Measurements from ENCODE around the gene CCDC27.

DNA sequence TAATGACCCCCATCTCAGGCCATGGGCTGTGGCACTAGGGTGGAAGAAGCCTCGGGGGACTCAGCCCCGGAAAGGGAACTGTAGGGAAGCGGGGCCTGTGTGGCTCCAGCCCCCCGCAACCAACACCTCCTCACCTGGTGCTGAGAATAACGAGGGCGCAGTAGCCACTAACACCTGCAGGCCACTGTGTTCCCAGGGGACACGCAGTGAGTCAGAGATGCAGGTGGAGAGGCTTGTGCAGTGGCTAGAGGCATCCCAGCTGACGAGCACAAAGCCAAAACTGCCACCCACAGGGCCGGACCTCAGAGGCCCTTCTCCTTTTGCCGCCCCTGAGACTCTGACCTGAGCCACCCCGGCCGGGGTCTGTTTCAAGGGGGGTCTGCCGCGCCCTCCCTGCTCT lies 33.5 kb upstream of the CCDC27 start:
- TF ChIP-seq ZNF565 (CRISPR knock-in tag; conservative IDR thresholded peaks at IDR 0.05; ENCODE audit: low read depth) (no peak), ESRRG (CRISPR knock-in tag; IDR thresholded peaks at IDR 0.05) (no peak), RARB (CRISPR knock-in tag; IDR thresholded peaks at IDR 0.05) (no peak), TCF4 (CRISPR knock-in tag; IDR thresholded peaks at IDR 0.05; ENCODE audit: borderline replicate concordance) (no peak), ZFP3 (CRISPR knock-in tag; IDR thresholded peaks at IDR 0.05) (no peak), CSDC2 (CRISPR knock-in tag; IDR thresholded peaks at IDR 0.05) (no peak), ZFP30 (CRISPR knock-in tag; IDR thresholded peaks at IDR 0.05) (no peak), ARNTL (CRISPR knock-in tag; IDR thresholded peaks at IDR 0.05; ENCODE audit: borderline replicate concordance, low read depth) (no peak), BACH2 (CRISPR knock-in tag; IDR thresholded peaks at IDR 0.05; ENCODE audit: borderline replicate concordance) (no peak), ZNF8 (CRISPR knock-in tag; IDR thresholded peaks at IDR 0.05) (no peak)
- TF ChIP-seq, protein P1, sequence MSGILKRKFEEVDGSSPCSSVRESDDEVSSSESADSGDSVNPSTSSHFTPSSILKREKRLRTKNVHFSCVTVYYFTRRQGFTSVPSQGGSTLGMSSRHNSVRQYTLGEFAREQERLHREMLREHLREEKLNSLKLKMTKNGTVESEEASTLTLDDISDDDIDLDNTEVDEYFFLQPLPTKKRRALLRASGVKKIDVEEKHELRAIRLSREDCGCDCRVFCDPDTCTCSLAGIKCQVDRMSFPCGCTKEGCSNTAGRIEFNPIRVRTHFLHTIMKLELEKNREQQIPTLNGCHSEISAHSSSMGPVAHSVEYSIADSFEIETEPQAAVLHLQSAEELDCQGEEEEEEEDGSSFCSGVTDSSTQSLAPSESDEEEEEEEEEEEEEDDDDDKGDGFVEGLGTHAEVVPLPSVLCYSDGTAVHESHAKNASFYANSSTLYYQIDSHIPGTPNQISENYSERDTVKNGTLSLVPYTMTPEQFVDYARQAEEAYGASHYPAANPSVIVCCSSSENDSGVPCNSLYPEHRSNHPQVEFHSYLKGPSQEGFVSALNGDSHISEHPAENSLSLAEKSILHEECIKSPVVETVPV (CRISPR knock-in tag; IDR thresholded peaks at IDR 0.05), result no peak
- TF ChIP-seq, protein P2, sequence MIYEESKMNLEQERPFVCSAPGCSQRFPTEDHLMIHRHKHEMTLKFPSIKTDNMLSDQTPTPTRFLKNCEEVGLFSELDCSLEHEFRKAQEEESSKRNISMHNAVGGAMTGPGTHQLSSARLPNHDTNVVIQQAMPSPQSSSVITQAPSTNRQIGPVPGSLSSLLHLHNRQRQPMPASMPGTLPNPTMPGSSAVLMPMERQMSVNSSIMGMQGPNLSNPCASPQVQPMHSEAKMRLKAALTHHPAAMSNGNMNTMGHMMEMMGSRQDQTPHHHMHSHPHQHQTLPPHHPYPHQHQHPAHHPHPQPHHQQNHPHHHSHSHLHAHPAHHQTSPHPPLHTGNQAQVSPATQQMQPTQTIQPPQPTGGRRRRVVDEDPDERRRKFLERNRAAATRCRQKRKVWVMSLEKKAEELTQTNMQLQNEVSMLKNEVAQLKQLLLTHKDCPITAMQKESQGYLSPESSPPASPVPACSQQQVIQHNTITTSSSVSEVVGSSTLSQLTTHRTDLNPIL (CRISPR knock-in tag; IDR thresholded peaks at IDR 0.05; ENCODE audit: low read depth), result no peak
- TF ChIP-seq, protein P3, sequence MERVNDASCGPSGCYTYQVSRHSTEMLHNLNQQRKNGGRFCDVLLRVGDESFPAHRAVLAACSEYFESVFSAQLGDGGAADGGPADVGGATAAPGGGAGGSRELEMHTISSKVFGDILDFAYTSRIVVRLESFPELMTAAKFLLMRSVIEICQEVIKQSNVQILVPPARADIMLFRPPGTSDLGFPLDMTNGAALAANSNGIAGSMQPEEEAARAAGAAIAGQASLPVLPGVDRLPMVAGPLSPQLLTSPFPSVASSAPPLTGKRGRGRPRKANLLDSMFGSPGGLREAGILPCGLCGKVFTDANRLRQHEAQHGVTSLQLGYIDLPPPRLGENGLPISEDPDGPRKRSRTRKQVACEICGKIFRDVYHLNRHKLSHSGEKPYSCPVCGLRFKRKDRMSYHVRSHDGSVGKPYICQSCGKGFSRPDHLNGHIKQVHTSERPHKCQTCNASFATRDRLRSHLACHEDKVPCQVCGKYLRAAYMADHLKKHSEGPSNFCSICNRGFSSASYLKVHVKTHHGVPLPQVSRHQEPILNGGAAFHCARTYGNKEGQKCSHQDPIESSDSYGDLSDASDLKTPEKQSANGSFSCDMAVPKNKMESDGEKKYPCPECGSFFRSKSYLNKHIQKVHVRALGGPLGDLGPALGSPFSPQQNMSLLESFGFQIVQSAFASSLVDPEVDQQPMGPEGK (CRISPR knock-in tag; IDR thresholded peaks at IDR 0.05; ENCODE audit: borderline replicate concordance), result no peak
- TF ChIP-seq, protein P4, sequence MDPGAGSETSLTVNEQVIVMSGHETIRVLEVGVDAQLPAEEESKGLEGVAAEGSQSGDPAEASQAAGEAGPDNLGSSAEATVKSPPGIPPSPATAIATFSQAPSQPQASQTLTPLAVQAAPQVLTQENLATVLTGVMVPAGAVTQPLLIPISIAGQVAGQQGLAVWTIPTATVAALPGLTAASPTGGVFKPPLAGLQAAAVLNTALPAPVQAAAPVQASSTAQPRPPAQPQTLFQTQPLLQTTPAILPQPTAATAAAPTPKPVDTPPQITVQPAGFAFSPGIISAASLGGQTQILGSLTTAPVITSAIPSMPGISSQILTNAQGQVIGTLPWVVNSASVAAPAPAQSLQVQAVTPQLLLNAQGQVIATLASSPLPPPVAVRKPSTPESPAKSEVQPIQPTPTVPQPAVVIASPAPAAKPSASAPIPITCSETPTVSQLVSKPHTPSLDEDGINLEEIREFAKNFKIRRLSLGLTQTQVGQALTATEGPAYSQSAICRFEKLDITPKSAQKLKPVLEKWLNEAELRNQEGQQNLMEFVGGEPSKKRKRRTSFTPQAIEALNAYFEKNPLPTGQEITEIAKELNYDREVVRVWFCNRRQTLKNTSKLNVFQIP (CRISPR knock-in tag; IDR thresholded peaks at IDR 0.05; ENCODE audit: borderline replicate concordance, low read depth), result no peak

Data from SK-N-SH treated with all-trans-retinoic acid at 6 μM for 48 hours (cell line).